SHP77 (cell line): Measurements from ENCODE around the gene DIDO1.
A peak's percentile ranks its signal among the peaks of the same experiment; 100 is the strongest.

Source experiments
- DNase-seq, 2 experiments: peaks; one replicate each; lab custom pipeline; 2025; lab: John Stamatoyannopoulos, UW

Gene DIDO1

DNA sequence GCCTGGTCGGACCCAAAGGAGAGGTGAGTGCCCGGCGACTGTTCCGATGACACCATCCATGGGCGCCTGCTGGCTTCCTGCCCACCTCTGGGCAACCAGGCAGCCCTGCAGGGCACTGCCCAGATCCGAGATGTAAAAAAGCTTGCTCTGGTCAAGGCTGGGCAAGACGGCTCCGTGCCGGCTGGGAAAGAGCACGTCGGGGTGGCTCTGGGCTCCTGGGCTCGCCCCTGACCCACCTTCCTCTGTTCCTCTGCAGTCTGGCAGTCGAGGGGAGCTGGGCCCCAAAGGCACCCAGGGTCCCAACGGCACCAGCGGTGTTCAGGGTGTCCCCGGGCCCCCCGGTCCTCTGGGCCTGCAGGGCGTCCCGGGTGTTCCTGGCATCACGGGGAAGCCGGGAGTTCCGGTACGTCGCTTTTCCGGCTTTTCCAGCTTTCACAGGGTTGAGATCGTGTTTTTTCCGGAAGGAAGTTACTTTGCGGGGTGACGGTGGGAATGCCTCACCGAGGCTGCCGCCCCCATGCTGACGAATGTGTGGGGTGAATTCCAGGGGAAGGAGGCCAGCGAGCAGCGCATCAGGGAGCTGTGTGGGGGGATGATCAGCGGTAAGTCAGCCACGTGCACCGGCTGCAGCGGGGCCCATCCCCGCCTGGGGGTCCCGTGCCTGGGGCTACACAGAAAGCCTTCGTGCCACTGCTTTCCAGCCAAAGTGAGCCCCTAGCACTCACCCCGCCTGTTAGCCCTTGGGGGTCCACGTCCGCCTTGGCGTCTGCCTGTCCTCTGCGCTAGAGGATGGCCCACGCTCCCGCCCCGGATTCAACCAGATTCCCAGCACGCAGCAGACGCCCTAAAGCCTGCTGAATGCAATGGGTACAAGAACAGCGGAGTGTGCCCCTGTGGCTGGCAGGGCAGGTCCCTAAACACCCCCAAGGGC, 90.1 kb downstream of the DIDO1 start:
- DNase-seq: no peak

DNA sequence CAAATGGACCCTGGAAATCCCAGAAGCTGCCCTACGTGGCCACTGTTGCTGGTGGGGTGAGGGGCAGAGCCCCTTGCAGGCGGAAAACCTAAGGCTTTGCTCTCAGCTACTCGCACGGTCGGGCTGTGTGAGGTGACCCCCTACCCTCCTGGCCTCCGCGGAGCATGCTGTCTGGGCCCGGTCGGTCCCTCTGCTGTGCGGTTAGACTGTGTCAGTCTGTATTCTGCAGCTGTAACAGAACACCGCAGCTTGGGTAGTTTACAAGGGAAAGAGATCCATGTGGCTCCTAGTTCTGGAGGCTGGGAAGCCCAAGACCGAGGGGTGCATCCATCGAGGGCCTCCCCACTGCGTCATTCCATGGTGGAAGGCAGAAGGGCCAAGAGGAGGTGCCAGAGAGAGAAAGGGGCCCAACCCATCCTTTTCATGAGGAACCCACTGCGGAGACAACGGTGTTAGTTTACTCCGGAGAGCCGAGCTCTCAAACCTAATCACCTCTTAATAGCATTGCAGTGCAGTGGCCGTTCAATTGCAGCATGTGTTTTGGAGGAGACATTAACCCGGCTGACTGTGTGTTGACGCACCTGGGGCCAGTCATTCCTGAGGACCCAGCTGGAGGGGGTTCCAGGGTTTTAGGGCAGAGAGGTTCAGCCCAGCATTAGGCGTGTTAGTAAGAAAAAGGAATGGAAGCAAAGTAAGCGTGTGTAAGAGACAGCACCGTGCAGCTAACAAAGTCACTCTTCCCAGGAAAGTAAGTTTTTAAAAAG, 91.2 kb downstream of the DIDO1 start:
- DNase-seq: peak in 1 of 2 experiments; percentile 25

DNA sequence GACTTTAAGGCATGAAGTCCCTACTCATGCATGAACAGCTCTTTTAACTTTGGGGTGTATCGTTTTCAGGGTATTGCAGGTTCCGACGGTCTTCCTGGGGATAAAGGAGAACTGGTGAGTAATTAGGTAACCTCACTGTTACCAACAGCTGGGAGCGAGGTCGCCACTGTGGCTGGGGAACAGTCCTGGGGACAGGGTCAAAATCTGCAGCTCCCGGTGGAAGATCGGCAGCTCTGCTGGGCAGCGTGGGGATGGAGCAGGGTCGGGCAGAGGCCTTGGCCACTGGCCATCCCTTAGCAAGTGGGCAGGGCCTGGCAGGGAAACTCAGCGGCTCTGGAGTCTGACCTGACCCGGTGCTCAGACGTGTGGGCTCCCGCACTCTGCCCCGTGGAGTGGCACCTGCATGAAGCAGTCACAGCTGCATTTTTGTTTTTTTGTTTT, 93.3 kb downstream of the DIDO1 start:
- peak in 1 of 2 experiments; percentile 32 for DNase-seq

DNA sequence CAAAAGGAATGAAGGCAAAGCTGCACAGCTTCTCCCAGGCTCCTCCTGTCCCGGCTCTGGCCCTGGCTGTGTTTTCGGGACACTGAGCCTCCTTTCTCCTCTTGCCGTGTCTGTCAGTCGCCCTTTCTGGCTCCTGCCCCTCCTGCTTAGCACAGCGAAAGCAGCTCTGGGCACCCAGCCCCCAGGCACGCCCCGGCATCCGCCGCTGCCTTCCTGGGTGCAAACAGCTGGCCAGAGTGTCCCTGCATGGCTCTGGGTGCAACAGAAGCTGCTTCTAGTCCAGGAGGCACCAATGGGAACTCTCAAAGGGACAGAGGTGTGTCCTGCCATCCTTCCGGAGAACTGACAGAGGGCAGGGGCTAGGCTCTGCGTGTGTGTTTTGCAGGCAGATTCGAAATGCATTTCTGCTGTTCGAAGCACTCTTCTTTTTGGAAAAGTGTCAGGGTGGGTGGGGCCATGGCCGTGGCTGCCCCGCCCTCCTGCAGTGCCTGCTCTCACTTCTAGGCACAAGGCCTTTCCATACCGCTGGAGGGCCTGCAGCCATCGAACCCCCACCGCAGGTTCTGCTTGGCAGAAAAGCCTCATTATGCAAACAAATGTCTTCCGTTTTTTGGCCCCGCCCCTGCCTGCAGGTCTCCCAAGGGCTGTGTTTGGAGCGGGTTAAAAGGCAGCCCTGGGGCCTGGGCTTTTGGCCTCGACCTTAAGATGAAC, 93.9 kb downstream of the DIDO1 start:
- DNase-seq: peak; percentile 60 to 66

DNA sequence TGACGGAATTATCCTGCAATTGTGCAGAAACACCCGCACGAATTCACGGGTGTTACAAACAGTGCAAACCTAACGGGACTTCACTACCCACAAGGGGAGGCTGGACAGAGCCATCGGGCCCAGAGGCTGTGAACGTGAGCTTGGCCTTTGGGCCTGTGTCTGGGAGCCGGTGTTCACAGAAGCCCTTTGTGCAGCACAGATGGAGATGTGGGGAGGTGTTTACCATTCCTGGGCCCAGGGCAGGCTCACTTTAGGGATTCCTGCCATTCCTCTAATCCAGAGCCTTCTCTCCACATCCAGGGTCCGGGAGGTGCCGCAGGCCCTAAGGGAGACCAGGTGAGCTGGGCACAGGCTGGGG, 94.5 kb downstream of the DIDO1 start:
- no peak for DNase-seq

DNA sequence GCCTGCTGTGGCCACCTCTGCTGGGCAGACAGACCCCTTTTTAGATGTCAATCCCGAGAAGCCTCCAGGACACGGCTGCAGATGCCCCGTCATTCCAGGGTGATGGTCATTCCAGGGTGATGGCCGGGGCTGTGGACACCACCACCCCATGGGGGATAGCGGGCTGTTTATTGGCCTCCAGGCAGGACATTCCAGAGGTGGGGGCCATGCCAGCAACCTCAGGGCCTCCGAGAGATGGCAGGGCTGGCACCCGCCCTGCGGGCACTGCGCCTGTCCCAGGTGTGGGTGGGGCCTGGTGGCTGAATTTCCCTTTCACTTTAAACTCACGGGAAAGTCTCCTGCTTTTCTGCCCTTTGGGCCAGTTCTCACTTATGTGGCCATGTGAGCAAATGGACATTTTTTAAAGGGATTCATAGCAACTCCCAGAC, 94.9 kb downstream of the DIDO1 start:
- DNase-seq: no peak

DNA sequence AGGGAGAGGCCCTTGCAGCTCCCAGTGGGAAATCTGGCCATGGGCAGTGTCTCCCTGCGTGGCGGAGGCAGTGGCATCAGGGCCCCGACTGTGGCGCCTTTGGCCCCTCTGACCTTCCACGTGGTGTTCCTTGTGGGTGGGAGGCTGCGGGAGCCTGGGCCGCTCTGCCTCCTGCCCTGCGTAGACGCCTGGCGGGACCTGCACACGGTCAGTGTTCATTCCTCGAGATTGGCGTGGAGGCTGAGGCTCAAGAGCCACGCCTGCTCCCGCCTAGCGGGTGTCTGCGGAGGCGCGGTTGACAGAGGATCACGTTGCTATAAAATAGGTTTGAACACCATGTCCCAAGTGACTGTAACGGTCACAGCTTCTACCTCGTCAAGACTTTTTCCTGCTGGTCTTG, 95.5 kb downstream of the DIDO1 start:
- no peak for DNase-seq

DNA sequence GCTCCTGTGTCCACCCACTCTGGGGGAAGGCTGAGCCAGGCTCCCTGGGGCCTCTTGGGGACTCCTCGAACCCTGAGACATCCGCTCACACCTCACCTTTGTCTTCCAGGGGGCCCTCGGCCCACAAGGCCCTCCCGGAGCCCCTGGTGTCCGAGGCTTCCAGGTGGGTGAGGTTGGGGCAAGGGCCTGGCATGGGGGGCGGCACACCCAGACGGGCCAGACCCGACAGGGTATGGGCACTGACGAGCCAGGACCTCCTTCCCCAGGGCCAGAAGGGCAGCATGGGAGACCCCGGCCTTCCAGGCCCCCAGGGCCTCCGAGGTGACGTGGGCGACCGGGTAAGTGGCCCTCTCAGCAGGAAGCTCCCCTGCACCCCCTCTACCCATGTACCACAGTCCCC, 96.1 kb downstream of the DIDO1 start:
- no peak for DNase-seq

DNA sequence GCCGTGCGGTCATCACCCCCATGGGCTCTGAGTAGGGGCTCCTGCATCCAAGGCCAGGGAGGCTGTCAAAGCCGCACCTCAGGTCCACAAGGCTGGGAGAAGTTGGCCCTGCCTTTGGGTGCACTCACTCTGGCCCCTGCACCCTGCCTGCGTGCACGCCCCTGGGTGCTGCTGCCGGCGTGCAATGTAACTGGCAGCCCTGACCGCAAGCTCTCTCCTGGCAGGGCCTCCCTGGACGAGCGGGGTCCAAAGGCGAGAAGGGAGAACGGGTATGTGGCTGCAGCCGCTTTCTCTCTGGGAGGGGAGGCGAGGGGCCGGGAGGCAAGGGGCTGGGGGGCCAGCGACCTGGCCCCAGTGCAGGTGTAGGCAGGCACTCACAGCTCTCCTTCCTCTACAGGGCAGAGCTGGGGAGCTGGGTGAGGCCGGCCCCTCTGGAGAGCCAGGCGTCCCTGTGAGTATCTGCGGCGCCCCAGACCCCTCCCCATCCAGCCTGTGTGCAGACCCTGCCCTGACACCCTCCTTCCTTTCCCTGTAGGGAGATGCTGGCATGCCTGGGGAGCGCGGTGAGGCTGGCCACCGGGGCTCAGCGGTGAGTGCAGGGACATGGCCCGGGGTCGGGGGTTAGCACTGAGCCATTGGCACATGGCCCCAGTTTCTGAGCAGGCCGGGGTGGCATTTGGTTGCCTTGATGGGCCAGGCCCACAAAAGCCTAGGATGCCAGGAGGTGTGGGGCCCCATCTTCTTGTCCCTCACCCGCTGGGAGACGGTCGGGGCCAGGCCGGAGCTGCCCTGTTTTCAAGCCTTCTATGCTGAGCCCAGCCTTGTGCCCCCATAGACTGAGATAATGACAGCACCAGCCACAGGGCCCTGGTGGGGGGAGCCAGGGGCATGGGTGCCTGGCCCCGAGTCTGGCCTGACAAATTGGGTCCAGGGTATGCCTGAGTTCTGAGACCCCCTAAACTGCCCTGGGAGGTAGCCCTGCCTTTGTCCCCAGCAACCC, 96.8 kb downstream of the DIDO1 start:
- no peak for DNase-seq

DNA sequence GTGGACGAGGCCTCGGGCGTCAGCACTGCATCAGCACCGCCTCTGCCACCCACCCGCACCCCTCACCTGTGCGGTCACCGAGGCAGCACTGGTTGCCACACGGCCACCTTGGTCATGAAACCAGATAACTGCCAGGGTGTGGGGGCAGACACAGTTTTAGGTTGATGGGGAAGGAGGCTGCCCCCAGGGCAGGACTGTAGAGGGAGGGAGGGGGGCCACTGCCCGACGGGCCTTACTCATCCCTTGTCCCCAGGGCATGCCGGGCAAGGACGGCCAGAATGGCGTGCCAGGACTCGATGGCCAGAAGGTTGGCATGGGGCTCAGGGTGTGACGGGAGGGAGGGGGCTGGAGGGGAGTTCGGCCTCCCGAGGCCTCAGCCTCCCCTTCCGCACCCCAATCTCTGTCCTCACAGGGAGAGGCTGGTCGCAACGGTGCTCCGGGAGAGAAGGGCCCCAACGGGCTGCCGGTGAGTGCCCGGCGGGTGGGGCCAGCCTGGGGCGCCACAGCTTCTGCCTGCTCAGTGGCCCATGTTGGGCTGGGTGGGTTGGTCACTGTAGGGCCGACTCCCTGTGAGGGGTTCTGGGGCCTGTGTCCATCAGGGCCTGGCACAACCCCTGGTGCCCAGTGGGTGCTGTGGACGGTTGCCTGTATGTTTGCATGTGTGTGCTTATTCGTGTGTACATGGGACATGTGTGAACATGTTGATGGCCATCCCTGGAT, 97.6 kb downstream of the DIDO1 start:
- DNase-seq: no peak

DNA sequence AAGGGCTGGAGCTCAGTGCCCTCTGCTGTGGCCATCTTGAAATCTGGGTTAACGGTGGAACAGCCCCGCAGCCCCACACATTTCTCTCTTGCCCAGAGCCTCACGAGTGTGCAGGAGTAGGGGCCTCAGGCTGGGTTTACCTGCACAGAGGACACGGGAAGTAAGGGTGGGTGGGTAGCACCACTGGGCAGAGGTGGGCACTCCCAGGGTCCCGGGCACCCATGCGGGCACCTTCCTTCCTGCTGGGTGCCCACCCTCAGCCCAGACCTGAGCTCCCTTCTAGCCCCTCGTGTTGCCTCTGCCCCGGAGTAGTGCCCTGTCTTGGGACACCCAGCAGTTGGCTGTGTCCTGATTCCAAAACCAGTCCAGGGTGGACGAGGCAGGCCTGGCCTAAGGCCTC, 98.3 kb downstream of the DIDO1 start:
- no peak for DNase-seq
